Upper lobe of right lung (tissue), 1 donor: ENCODE measurements around the gene PLCB1. TPM values are rescaled to one million over a fixed set of nuclear protein-coding genes. Genes with fewer than 3 reads are reported as not detected.

Source experiments
- ATAC-seq: fragments of 200-7000 bp; cut with Tn5 transposase; one replicate; pipeline ENCODE4 v1.9.1; 2020; ENCODE audit warnings: mild to moderate bottlenecking, moderate library complexity
- DNase-seq: peaks from one replicate; pipeline ENCODE4 v3.0.0-alpha.2; 2020
- H3K27ac ChIP-seq: fragments of 200-600 bp; one replicate; pipeline ENCODE4 v1.8.0; 2022
- H3K27me3 ChIP-seq: fragments of 200-600 bp; one replicate; pipeline ENCODE4 v1.8.0; 2022; ENCODE audit warnings: mild to moderate bottlenecking
- H3K36me3 ChIP-seq: fragments of 200-600 bp; one replicate; pipeline ENCODE4 v1.8.0; 2022
- H3K4me1 ChIP-seq: fragments of 200-600 bp; one replicate; pipeline ENCODE4 v1.8.0; 2022
- H3K4me3 ChIP-seq: fragments of 200-600 bp; one replicate; pipeline ENCODE4 v1.8.0; 2022; ENCODE audit warnings: mild to moderate bottlenecking
- H3K9me3 ChIP-seq: fragments of 200-600 bp; one replicate; pipeline ENCODE4 v1.8.0; 2022
- intact Hi-C: fragments of 100-400 bp; cut with DNase I; formaldehyde crosslinking; loops from one replicate; pipeline ENCODE4 v1.11.0; 2022
- total RNA-seq: library from RNA; stranded (reverse); fragmentation: NEBNext Ultra II Directional; extraction: Animal tissue kit (Norgen Biotek cat#: 25700); gene quantifications from one replicate; pipeline ENCODE4 v1.2.1, GENCODE V29; 2021
- TF ChIP-seq, protein P1 (sequence below): fragments of 200-600 bp; IDR thresholded peaks from one replicate; pipeline ENCODE4 v1.8.0; 2022; ENCODE audit warnings: antibody characterized with exemption
- donor health status: DM: no; HTN: yes; CAD: no; lungs with severe emphysema.

PLCB1 gene
- total RNA-seq, 1 donor from 2014 or later = 12.4 TPM

- ATAC-seq = peak; percentile 35
- H3K4me1 ChIP-seq = no peaks in the 10 kb centered on the region
- DNase-seq = no peak
- TF ChIP-seq, protein P1, sequence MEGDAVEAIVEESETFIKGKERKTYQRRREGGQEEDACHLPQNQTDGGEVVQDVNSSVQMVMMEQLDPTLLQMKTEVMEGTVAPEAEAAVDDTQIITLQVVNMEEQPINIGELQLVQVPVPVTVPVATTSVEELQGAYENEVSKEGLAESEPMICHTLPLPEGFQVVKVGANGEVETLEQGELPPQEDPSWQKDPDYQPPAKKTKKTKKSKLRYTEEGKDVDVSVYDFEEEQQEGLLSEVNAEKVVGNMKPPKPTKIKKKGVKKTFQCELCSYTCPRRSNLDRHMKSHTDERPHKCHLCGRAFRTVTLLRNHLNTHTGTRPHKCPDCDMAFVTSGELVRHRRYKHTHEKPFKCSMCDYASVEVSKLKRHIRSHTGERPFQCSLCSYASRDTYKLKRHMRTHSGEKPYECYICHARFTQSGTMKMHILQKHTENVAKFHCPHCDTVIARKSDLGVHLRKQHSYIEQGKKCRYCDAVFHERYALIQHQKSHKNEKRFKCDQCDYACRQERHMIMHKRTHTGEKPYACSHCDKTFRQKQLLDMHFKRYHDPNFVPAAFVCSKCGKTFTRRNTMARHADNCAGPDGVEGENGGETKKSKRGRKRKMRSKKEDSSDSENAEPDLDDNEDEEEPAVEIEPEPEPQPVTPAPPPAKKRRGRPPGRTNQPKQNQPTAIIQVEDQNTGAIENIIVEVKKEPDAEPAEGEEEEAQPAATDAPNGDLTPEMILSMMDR = no peak
- no peak overlapping the region for H3K4me3 ChIP-seq
- no peaks in the 10 kb centered on the region for H3K9me3 ChIP-seq
- H3K27ac ChIP-seq = no peak overlapping the region
- intact Hi-C loops = no loop called here
- H3K36me3 ChIP-seq = no peaks in the 10 kb centered on the region
- no peaks in the 10 kb centered on the region for H3K27me3 ChIP-seq
Measured at GRCh38 chr20:8505476-8506200, 373.6 kb downstream of the PLCB1 start.

GRCh38 chr20:8507231-8507630, 375.2 kb downstream of the PLCB1 start:
- intact Hi-C loops = no loop called here
- H3K36me3 ChIP-seq = no peaks in the 10 kb centered on the region
- H3K4me1 ChIP-seq = no peaks in the 10 kb centered on the region
- DNase-seq (no peak), ATAC-seq (no peak)
- no peak overlapping the region for H3K4me3 ChIP-seq
- no peak overlapping the region for H3K27ac ChIP-seq
- no peaks in the 10 kb centered on the region for H3K9me3 ChIP-seq
- no peaks in the 10 kb centered on the region for H3K27me3 ChIP-seq
- TF ChIP-seq, protein P1 = no peak

DNA sequence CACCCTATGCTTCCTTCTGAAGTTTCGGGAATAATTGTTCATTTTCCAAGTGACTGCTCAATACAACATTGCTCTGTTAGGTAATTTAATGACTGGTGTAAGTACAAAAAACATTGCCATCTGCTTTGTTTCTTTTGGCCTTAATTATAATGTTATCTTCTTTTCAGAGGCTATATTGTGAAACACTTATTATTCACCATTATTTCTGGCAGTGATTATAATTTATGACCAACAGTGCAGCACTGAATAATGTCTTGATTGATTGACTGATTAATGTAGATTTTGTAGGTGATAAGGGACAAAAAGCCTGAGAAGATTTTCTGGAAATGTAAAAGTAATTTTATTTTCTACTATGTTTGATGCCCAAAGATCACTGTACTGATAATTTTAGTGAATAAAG, 377.7 kb downstream of the PLCB1 start:
- Histone ChIP-seq H3K4me3 (no peak overlapping the region), H3K4me1 (no peaks in the 10 kb centered on the region), H3K27me3 (no peaks in the 10 kb centered on the region), H3K27ac (no peak overlapping the region), H3K9me3 (no peaks in the 10 kb centered on the region), H3K36me3 (no peaks in the 10 kb centered on the region)
- no peak for DNase-seq
- intact Hi-C loops = no loop called here
- no peak for ATAC-seq
- TF ChIP-seq, protein P1 = no peak

GRCh38 chr20:8510808-8511207, 378.7 kb downstream of the PLCB1 start:
- TF ChIP-seq, protein P1 = no peak
- H3K4me1 ChIP-seq = no peaks in the 10 kb centered on the region
- intact Hi-C loops = no loop called here
- no peak overlapping the region for H3K27ac ChIP-seq
- ATAC-seq (no peak), DNase-seq (no peak)
- H3K36me3 ChIP-seq = no peaks in the 10 kb centered on the region
- H3K27me3 ChIP-seq = no peaks in the 10 kb centered on the region
- no peak overlapping the region for H3K4me3 ChIP-seq
- H3K9me3 ChIP-seq = no peaks in the 10 kb centered on the region

GRCh38 chr20:8512003-8512402, 379.9 kb downstream of the PLCB1 start:
- Histone ChIP-seq H3K36me3 (no peaks in the 10 kb centered on the region), H3K9me3 (no peaks in the 10 kb centered on the region), H3K27ac (no peak overlapping the region), H3K27me3 (no peaks in the 10 kb centered on the region), H3K4me3 (no peak overlapping the region), H3K4me1 (no peaks in the 10 kb centered on the region)
- TF ChIP-seq, protein P1 = no peak
- no peak for DNase-seq
- ATAC-seq = no peak
- intact Hi-C loops = no loop called here
